Measurements from ENCODE around the gene CD164.

DNA sequence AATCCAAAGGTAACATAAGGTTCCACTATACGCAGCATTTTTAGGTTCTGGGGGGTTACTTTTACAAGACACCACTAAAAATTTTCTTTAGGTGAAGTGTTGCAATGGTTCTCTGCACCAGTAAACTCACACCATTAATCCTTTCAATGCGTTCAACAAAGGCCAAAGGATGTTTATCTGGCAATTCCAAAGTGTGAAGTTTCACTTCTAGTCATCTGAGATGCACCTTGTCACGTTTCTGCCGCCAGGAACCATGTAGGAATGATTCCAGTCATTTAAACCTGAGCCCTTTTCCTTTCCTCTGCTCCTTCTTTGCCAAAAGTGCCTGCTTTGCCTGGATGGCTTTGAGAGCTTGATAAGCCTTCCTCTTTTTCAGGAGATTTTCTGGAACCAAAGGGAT lies 54.8 kb downstream of the CD164 start:
- no peak for TF ChIP-seq ZNF331 (CRISPR knock-in tag; IDR thresholded peaks at IDR 0.05)
- TF ChIP-seq, protein P1, sequence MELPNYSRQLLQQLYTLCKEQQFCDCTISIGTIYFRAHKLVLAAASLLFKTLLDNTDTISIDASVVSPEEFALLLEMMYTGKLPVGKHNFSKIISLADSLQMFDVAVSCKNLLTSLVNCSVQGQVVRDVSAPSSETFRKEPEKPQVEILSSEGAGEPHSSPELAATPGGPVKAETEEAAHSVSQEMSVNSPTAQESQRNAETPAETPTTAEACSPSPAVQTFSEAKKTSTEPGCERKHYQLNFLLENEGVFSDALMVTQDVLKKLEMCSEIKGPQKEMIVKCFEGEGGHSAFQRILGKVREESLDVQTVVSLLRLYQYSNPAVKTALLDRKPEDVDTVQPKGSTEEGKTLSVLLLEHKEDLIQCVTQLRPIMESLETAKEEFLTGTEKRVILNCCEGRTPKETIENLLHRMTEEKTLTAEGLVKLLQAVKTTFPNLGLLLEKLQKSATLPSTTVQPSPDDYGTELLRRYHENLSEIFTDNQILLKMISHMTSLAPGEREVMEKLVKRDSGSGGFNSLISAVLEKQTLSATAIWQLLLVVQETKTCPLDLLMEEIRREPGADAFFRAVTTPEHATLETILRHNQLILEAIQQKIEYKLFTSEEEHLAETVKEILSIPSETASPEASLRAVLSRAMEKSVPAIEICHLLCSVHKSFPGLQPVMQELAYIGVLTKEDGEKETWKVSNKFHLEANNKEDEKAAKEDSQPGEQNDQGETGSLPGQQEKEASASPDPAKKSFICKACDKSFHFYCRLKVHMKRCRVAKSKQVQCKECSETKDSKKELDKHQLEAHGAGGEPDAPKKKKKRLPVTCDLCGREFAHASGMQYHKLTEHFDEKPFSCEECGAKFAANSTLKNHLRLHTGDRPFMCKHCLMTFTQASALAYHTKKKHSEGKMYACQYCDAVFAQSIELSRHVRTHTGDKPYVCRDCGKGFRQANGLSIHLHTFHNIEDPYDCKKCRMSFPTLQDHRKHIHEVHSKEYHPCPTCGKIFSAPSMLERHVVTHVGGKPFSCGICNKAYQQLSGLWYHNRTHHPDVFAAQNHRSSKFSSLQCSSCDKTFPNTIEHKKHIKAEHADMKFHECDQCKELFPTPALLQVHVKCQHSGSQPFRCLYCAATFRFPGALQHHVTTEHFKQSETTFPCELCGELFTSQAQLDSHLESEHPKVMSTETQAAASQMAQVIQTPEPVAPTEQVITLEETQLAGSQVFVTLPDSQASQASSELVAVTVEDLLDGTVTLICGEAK (IDR thresholded peaks at IDR 0.05): no peak
- TF ChIP-seq, protein P1 (CRISPR knock-in tag; IDR thresholded peaks at IDR 0.05): no peak

Measured in HepG2 (cell line).